ENCODE results near the gene RBM39. TPM values are rescaled to one million over a fixed set of nuclear protein-coding genes. Genes with fewer than 3 reads are reported as not detected.
A peak's percentile ranks its signal among the peaks of the same experiment; 100 is the strongest.

The RBM39 gene
- total and polyA plus RNA-seq, 9 of the 15 experiments (the other 6 are each of a cell fraction or from before 2014, with no cell fraction given): 143 to 319 (median 228) TPM

DNA sequence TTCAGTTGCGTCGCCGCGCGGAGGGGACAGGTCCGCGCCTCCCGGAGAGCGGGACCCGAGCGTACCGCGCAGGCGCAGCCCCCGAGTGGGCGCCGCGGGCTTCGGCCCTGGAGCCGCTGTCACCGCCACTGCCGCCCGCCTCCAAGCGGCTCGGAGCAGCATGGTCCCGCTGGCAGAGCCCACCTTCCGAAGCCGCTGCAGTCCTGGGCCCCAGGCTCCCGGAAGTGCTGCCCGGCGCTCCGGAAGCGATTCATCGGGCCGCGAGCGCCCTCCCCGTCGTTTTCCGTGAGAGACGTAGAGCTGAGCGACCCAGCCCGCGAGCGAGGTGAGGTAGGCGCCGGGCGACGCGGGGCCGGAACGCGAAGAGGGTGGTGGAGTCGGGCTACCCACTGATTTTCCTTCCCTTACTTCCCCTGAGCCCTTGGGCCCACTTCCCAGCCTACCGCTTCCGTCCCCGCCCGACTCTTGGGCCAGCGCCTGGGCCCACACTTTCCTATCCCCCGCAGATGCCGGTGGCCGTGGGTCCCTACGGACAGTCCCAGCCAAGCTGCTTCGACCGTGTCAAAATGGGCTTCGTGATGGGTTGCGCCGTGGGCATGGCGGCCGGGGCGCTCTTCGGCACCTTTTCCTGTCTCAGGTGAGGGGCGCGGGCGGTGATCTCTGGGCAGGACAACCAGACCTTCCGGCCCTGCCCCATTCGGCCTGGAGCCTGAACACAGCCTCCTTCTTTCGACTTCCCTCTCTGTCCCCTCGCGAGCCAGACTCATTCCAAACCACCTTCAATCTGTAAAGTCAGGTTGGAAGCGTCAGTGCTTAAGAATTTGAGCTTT is 42.7 kb downstream of the RBM39 start, which contains the start of the genes NFS1 and ROMO1 (continued):
- TF ChIP-seq, protein P1, sequence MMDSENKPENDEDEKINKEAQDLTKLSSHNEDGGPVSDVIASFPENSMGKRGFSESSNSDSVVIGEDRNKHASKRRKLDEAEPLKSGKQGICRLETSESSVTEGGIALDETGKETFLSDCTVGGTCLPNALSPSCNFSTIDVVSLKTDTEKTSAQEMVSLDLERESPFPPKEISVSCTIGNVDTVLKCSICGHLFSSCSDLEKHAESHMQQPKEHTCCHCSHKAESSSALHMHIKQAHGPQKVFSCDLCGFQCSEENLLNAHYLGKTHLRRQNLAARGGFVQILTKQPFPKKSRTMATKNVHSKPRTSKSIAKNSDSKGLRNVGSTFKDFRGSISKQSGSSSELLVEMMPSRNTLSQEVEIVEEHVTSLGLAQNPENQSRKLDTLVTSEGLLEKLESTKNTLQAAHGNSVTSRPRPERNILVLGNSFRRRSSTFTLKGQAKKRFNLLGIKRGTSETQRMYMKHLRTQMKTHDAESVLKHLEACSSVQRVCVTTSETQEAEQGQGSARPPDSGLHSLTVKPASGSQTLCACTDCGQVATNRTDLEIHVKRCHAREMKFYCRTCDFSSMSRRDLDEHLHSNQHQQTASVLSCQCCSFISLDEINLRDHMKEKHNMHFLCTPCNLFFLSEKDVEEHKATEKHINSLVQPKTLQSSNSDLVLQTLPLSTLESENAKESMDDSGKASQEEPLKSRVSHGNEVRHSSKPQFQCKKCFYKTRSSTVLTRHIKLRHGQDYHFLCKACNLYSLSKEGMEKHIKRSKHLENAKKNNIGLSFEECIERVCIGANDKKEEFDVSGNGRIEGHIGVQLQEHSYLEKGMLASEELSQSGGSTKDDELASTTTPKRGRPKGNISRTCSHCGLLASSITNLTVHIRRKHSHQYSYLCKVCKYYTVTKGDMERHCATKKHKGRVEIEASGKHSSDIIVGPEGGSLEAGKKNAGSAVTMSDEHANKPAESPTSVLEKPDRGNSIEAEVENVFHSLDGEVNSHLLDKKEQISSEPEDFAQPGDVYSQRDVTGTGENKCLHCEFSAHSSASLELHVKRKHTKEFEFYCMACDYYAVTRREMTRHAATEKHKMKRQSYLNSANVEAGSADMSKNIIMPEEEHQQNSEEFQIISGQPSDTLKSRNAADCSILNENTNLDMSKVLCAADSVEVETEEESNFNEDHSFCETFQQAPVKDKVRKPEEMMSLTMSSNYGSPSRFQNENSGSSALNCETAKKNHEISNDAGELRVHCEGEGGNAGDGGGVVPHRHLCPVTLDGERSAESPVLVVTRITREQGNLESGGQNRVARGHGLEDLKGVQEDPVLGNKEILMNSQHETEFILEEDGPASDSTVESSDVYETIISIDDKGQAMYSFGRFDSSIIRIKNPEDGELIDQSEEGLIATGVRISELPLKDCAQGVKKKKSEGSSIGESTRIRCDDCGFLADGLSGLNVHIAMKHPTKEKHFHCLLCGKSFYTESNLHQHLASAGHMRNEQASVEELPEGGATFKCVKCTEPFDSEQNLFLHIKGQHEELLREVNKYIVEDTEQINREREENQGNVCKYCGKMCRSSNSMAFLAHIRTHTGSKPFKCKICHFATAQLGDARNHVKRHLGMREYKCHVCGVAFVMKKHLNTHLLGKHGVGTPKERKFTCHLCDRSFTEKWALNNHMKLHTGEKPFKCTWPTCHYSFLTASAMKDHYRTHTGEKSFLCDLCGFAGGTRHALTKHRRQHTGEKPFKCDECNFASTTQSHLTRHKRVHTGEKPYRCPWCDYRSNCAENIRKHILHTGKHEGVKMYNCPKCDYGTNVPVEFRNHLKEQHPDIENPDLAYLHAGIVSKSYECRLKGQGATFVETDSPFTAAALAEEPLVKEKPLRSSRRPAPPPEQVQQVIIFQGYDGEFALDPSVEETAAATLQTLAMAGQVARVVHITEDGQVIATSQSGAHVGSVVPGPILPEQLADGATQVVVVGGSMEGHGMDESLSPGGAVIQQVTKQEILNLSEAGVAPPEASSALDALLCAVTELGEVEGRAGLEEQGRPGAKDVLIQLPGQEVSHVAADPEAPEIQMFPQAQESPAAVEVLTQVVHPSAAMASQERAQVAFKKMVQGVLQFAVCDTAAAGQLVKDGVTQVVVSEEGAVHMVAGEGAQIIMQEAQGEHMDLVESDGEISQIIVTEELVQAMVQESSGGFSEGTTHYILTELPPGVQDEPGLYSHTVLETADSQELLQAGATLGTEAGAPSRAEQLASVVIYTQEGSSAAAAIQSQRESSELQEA (IDR thresholded peaks at IDR 0.05; ENCODE audit: low read depth): no peak
- TF ChIP-seq KDM2B (CRISPR knock-in tag; IDR thresholded peaks at IDR 0.05) (no peak), ZBTB17 (CRISPR knock-in tag; IDR thresholded peaks at IDR 0.05) (no peak; the same call in 1 of the 2 replicates), SETDB1 (IDR thresholded peaks at IDR 0.05; ENCODE audit: low read length) (no peak), SAP30 (IDR thresholded peaks at IDR 0.05; ENCODE audit: borderline replicate concordance, insufficient read depth, low read depth, low read length, poor library complexity, severe bottlenecking) (peak; percentile 16), TAF1 (IDR thresholded peaks at IDR 0.05; ENCODE audit: control insufficient read depth, extremely low read depth, insufficient read depth, low read length, severe bottlenecking) (peak; percentile 82), ZNF695 (CRISPR knock-in tag; IDR thresholded peaks at IDR 0.05) (no peak), TAF9B (IDR thresholded peaks at IDR 0.05; ENCODE audit: partially characterized antibody) (peak; percentile 55), EGR1 (conservative IDR thresholded peaks at IDR 0.05) (peak; percentile 3)
- TF ChIP-seq, protein P2, sequence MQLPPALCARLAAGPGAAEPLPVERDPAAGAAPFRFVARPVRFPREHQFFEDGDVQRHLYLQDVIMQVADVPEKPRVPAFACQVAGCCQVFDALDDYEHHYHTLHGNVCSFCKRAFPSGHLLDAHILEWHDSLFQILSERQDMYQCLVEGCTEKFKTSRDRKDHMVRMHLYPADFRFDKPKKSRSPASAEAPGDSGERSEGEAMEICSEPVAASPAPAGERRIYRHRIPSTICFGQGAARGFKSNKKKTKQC (CRISPR knock-in tag; IDR thresholded peaks at IDR 0.05): 0 out of 2 replicates have a peak, but pooled peaks have one; percentile 46
- TF ChIP-seq, protein P3, sequence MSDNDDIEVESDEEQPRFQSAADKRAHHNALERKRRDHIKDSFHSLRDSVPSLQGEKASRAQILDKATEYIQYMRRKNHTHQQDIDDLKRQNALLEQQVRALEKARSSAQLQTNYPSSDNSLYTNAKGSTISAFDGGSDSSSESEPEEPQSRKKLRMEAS (CRISPR knock-in tag; IDR thresholded peaks at IDR 0.05): peak; percentile 72
- TF ChIP-seq, protein P4, sequence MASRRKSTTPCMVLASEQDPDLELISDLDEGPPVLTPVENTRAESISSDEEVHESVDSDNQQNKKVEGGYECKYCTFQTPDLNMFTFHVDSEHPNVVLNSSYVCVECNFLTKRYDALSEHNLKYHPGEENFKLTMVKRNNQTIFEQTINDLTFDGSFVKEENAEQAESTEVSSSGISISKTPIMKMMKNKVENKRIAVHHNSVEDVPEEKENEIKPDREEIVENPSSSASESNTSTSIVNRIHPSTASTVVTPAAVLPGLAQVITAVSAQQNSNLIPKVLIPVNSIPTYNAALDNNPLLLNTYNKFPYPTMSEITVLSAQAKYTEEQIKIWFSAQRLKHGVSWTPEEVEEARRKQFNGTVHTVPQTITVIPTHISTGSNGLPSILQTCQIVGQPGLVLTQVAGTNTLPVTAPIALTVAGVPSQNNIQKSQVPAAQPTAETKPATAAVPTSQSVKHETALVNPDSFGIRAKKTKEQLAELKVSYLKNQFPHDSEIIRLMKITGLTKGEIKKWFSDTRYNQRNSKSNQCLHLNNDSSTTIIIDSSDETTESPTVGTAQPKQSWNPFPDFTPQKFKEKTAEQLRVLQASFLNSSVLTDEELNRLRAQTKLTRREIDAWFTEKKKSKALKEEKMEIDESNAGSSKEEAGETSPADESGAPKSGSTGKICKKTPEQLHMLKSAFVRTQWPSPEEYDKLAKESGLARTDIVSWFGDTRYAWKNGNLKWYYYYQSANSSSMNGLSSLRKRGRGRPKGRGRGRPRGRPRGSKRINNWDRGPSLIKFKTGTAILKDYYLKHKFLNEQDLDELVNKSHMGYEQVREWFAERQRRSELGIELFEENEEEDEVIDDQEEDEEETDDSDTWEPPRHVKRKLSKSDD (conservative IDR thresholded peaks at IDR 0.05; ENCODE audit: low read length): no peak; the same call in 1 of the 2 replicates
